ENCODE measurements around the gene ZNF432.

DNA sequence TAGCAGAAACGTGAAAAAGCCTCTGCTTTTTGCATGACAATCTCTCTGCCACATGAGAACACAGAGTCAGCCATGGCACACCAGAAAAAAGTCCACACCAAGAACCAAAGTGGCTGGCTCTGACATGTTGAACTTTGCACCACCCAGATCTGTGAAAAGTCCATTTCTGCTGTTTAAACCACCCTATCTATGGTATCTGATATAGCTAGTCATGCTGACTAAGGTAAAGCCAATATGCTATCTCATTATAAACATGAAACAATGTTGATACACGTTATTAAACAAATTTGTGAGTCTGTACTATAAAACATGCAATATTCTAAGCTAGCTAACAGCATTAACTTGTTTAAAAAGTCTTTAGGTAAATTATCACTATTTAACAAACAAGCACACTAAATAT lies 21.0 kb upstream of the ZNF432 start:
- TF ChIP-seq, protein P1, sequence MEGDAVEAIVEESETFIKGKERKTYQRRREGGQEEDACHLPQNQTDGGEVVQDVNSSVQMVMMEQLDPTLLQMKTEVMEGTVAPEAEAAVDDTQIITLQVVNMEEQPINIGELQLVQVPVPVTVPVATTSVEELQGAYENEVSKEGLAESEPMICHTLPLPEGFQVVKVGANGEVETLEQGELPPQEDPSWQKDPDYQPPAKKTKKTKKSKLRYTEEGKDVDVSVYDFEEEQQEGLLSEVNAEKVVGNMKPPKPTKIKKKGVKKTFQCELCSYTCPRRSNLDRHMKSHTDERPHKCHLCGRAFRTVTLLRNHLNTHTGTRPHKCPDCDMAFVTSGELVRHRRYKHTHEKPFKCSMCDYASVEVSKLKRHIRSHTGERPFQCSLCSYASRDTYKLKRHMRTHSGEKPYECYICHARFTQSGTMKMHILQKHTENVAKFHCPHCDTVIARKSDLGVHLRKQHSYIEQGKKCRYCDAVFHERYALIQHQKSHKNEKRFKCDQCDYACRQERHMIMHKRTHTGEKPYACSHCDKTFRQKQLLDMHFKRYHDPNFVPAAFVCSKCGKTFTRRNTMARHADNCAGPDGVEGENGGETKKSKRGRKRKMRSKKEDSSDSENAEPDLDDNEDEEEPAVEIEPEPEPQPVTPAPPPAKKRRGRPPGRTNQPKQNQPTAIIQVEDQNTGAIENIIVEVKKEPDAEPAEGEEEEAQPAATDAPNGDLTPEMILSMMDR (IDR thresholded peaks at IDR 0.05 in 2 of 3, conservative IDR thresholded peaks at IDR 0.05 in 1 of 3; ENCODE audit: control insufficient read depth in 2 of 3, extremely low read depth in 1 of 3, insufficient read depth in 1 of 3, low read depth in 3 of 3, low read length in 3 of 3), result no peak
- TF ChIP-seq HCFC1 (IDR thresholded peaks at IDR 0.05; ENCODE audit: low read length), result no peak
- TF ChIP-seq, protein P2, sequence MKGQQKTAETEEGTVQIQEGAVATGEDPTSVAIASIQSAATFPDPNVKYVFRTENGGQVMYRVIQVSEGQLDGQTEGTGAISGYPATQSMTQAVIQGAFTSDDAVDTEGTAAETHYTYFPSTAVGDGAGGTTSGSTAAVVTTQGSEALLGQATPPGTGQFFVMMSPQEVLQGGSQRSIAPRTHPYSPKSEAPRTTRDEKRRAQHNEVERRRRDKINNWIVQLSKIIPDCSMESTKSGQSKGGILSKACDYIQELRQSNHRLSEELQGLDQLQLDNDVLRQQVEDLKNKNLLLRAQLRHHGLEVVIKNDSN (IDR thresholded peaks at IDR 0.05; ENCODE audit: borderline replicate concordance, extremely low read length, insufficient read depth, low read depth, low read length), result no peak
- no peak for TF ChIP-seq TBL1XR1 (IDR thresholded peaks at IDR 0.05; ENCODE audit: low read depth, low read length)
- no peak for TF ChIP-seq BHLHE40 (IDR thresholded peaks at IDR 0.05; ENCODE audit: borderline replicate concordance in 1 of 2, low read depth in 2 of 2, low read length in 1 of 2)
- no peak for TF ChIP-seq SMC3 (IDR thresholded peaks at IDR 0.05; ENCODE audit: borderline replicate concordance, low read length)
- no peak for TF ChIP-seq RUNX3 (IDR thresholded peaks at IDR 0.05; ENCODE audit: low read length)
- no peak for TF ChIP-seq HDAC2 (IDR thresholded peaks at IDR 0.05)
- TF ChIP-seq, protein P3, sequence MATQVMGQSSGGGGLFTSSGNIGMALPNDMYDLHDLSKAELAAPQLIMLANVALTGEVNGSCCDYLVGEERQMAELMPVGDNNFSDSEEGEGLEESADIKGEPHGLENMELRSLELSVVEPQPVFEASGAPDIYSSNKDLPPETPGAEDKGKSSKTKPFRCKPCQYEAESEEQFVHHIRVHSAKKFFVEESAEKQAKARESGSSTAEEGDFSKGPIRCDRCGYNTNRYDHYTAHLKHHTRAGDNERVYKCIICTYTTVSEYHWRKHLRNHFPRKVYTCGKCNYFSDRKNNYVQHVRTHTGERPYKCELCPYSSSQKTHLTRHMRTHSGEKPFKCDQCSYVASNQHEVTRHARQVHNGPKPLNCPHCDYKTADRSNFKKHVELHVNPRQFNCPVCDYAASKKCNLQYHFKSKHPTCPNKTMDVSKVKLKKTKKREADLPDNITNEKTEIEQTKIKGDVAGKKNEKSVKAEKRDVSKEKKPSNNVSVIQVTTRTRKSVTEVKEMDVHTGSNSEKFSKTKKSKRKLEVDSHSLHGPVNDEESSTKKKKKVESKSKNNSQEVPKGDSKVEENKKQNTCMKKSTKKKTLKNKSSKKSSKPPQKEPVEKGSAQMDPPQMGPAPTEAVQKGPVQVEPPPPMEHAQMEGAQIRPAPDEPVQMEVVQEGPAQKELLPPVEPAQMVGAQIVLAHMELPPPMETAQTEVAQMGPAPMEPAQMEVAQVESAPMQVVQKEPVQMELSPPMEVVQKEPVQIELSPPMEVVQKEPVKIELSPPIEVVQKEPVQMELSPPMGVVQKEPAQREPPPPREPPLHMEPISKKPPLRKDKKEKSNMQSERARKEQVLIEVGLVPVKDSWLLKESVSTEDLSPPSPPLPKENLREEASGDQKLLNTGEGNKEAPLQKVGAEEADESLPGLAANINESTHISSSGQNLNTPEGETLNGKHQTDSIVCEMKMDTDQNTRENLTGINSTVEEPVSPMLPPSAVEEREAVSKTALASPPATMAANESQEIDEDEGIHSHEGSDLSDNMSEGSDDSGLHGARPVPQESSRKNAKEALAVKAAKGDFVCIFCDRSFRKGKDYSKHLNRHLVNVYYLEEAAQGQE (IDR thresholded peaks at IDR 0.05; ENCODE audit: low read depth, low read length), result no peak
- TF ChIP-seq ZNF274 (IDR thresholded peaks at IDR 0.05; ENCODE audit: insufficient read depth, insufficient read length), result no peak
- no peak for TF ChIP-seq JUNB (IDR thresholded peaks at IDR 0.05)
